Measurements from ENCODE around the gene RBBP5.

RBBP5 gene

GRCh38 chr1:205056956-205057568, 64.7 kb downstream of the RBBP5 start:
- DNase-seq (ENCODE audit: low read depth), result no peak

GRCh38 chr1:205056188-205056611, 65.6 kb downstream of the RBBP5 start:
- no peak for DNase-seq (ENCODE audit: low read depth)

DNA sequence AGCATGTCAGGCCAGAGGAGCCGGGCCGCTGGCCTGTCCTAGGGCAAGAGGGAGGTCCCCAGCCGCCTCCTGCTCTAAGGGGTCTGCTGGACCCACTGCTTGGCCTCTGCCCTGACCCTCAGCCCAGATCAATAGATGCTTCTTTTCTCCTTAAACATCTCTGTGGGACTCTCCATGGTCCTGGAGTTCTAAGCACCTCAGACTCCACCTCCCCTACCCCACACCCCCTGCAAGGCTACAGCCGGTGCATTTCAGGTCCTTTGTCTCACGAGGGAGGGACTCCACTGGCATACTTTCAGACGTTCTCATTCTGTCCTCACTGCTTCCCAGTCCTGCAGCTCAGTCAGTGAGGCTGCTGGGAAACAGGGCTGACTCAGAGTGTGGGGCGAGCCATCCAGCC, 67.8 kb downstream of the RBBP5 start:
- no peak for DNase-seq (ENCODE audit: low read depth)

- no peak for DNase-seq (ENCODE audit: low read depth)
Observed at GRCh38 chr1:205053296-205053695, 68.5 kb downstream of the RBBP5 start.

DNA sequence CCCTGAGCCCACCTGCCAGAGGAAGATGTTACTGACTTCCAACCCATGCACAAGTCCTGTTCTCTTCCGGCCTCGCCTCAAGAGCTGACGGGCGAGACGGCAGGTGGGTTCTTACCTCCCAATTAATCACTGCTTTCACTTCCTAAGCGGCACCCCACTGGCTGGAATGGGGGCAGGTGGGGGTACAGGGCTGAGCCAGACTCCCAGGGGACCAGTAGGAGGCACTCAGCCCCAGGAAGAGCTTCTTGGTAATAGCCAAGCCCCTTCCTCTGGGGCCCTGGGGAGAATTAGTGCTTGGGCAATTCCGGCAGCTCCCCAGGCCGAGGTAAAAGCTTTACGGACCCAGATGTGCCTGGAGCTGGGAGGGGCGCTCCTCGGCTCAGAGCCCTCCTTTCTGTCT, 69.1 kb downstream of the RBBP5 start:
- no peak for DNase-seq (ENCODE audit: low read depth)

DNA sequence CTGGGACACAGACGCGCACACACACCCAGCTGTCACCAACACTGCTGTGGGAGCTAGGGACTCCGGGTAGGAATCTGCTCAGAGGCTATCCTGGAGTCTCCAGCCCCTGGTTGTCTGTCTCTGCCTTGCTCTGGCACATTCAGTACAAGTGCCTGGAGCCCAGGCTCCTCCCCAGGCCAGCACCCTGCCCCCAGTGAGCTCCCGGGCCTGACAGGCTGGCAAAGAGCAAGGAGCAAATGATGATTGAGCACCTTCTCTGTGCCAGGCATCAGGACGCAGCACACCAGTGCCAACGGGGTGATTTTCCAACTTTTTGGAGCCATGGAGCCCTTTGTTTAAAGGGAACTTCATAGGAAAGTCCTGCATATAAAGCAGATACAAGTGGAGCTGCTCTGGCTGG, 72.3 kb downstream of the RBBP5 start:
- DNase-seq (ENCODE audit: low read depth), result no peak

DNA sequence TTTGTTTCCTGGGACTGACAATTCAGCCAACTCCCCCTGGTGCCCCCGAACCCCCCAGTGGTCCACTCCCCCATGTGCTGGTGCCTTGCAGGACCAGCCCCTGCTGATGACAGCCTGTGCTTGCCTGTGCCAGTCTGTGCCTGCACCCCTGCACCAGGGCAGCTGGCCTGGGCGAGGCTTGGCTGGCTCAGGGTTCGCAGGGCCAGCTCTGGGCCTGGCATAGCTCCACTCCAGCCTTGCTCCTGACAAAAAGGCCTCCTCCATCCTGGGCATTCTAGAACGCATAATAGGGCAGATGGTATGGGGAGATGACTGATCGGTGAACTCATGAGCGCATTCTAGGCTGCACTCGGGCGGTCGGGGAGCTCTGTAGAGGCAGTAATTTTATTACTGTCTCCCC, 73.4 kb downstream of the RBBP5 start:
- DNase-seq (ENCODE audit: low read depth), result no peak

DNA sequence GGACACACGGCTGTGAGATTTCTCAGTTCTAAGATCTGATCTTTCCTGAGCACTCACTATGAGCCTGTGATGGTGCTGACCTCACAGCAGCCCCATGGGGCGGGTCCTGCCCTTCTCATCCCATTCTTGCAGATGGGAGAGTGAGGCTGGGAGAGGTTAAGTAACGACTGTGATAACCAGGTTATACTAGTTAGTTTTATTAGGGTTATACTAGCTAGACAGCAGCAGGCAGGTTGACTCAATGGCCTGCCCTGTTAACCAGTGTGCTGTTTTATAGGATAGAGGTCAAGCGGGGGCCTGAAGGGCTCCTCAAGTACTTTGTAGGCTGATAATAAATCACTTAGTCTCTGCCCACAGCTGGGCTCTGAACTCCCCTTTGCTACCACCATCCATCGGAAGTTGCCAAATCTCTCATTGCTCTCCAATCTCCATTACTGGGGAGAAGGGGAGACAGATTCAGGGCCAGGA, 74.0 kb downstream of the RBBP5 start:
- no peak for DNase-seq (ENCODE audit: low read depth)

- no peak for DNase-seq (ENCODE audit: low read depth)
Observed at GRCh38 chr1:205046870-205047269, 74.9 kb downstream of the RBBP5 start.

- DNase-seq (ENCODE audit: low read depth), result no peak
Observed at GRCh38 chr1:205045146-205045545, 76.6 kb downstream of the RBBP5 start.

GRCh38 chr1:205044741-205045140, 77.0 kb downstream of the RBBP5 start:
- DNase-seq (ENCODE audit: low read depth), result no peak

DNA sequence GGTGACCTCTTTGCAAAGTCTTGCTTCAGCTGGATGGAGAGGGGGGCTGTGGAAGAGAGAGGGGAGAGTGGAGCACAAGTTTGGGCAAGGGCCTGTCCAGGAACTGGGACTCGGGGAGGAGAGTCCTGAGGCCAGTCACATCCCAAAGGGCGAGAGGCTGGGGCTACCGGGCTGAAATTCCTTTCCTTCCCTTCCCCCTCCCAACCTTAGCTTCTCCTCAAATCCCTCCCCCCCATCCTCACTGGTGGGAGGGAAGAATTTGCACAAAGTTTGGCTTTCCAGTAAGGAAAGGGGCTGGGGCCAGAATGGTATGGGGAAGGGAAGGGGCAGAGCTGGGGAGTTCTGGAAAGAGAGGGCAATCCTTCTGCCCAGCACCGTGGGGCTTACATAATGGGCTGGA, 77.9 kb downstream of the RBBP5 start:
- no peak for DNase-seq (ENCODE audit: low read depth)

DNA sequence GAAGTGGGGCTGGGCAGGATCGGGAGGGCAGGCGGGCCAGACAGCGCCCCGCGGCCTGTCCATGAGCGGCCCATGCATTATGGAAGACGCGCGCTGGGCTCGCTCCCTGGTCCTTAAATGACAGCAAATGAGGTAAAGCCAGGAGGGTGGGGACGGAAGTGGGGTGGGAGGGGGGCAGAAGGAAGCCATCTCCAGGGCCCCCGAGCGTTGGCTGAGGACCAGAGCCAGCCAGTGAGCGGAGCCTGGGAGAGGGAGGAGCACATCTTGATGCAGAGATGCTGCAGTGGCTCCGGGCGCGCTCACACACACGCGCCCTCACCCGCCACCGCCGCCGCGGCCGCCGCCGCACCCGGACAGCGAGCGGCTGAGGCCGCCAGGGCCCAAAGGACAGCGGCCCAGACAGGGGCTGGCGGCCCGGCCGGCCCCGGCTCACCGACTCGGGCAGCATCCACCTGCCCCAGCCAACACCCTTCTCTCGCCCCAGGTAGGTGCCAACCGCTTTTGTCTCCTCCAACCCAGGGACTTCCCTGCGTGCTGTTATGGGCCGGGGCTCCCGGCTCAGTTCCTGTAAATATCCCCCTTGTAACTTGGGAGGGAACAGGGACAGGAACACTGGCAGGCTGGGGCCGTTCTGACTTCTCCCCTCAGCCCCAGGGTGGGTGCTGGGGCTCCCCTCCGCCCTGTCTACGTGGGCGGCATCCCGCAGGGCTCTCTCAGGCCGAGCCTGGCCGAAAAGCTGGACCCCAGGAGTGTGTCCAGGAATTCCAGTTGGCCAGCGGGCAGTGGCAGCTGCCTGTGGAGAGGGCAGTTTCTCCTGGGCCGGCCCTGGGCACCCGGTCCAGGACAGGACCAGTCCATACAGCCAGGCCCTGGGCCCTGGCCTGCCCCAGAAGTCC, 78.6 kb downstream of the RBBP5 start, which contains the start of gene CNTN2:
Gene CNTN2 (plus strand): TSS at position 302 of the 896 bp plus-strand sequence. CDS start 9,974 bp downstream, outside the sequence.
- DNase-seq (ENCODE audit: low read depth), result no peak

- no peak for DNase-seq (ENCODE audit: low read depth)
Observed at GRCh38 chr1:205041998-205042910, 79.5 kb downstream of the RBBP5 start.

DNA sequence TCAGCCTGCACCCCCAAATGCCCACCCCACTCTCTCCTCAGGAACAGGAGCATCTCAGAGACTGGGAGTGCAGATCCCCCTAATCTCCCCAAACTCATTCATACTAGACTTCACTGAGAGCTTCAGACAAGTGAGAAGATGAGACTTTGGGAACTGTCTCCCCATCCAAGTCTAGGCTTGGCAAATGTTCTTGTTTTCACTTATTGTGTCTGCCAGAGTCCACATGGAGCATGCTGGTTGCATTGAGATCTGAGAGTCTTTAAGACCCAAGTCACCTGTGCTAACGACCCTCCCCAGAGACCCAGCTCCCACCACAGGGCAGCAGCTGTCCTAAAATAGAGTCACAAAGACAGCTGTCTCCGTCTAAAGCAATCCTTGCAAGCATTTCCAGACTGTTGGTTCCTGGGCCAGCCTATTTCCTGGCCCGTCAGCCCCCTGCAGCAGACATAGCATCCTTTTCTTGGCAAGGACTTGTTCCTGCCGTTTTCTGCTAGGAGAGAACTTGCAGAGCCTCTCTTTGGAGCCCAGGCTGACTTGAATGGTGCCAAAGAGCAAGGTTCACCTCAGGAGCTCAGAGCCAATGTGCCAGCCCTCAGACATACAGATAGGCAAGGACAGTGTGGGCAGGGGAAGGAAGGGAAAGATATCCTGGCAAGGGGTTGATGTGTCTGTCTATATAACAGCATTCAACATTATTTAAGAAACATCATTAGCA, 80.6 kb downstream of the RBBP5 start:
- DNase-seq (ENCODE audit: low read depth), result no peak

DNA sequence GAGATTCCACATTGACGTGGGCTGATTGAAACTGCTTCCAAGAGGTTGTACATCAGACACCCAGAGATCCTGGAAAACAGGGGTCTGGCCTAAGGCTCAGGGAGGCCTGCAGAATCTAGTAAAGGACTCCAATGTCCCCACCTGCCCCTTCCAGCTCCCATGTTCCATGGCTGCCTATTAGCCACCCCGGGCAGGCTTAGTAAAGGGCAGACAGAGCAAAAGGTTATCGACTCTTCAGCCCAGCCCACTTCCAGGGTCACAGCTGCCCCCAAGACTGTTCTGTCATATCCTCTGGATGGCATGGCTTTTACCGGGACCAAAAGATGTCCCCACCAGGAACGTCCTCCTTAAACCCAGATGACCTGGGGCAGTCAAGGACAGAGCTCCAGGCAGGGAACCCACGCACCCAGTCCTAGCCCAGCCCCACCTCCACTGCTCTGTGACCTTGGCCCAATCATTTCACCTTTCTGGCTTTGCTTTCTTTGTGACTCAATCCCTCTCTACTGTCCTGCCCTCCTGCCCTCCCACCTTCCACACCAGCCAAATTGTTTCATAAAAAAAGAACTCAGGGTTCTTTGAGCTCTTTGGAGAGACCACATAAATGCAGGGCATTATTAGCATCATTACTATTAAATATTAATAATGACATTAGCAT, 83.5 kb downstream of the RBBP5 start:
- DNase-seq (ENCODE audit: low read depth), result no peak

- no peak for DNase-seq (ENCODE audit: low read depth)
Observed at GRCh38 chr1:205037539-205037938, 84.2 kb downstream of the RBBP5 start.
